ENCODE data around the gene RRP15.

The RRP15 gene

DNA sequence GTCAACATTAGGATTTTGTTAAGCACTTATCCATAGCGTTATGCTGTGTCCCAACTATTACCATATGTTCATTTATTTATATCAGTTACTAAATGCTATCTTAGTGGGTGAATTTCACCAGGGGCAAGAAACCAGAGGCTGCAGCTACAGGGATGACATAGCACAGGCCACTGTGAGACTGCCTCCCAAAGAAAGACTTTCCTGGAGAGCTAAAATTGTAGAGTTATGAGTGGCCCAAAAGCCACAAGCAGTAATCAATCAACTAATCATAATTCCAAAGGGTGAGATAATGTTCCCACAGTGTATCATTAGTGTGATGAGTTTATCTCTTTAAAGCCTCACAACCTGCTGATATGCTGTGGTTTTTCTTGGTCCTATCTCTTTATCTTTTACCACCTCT, 56.2 kb downstream of the RRP15 start:
- DNase-seq (ENCODE audit: low read depth): no peak

DNA sequence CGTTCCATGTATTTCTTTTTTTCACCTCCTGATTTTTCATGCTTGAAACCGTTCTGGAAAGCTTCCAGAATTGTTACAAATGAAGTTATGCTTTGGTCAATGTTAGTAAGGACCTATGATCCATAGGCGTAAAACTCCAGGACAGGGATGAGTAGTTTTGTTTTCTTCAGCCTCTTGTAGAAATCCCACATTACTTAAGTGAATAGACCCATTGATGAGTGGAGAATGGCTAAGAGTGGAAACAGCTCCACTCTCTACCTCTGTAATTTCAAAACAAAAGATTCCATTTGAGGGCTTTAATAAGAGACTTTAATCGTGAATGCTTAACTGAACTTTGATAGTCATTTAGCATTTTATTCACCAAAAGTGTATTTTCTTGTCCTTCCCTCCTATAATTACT, 57.0 kb downstream of the RRP15 start:
- no peak for DNase-seq (ENCODE audit: low read depth)

GRCh38 chr1:218344814-218345672, 60.0 kb downstream of the RRP15 start, which contains the start of gene TGFB2:
TSS of gene TGFB2 (plus strand) at chr1:218345336. CDS start at chr1:218346702, 1,366 bp downstream.
- DNase-seq (ENCODE audit: low read depth): no peak

DNA sequence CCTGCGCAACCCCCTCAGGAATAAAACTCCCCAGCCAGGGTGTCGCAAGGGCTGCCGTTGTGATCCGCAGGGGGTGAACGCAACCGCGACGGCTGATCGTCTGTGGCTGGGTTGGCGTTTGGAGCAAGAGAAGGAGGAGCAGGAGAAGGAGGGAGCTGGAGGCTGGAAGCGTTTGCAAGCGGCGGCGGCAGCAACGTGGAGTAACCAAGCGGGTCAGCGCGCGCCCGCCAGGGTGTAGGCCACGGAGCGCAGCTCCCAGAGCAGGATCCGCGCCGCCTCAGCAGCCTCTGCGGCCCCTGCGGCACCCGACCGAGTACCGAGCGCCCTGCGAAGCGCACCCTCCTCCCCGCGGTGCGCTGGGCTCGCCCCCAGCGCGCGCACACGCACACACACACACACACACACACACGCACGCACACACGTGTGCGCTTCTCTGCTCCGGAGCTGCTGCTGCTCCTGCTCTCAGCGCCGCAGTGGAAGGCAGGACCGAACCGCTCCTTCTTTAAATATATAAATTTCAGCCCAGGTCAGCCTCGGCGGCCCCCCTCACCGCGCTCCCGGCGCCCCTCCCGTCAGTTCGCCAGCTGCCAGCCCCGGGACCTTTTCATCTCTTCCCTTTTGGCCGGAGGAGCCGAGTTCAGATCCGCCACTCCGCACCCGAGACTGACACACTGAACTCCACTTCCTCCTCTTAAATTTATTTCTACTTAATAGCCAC, 60.7 kb downstream of the RRP15 start:
- no peak for DNase-seq (ENCODE audit: low read depth)

- DNase-seq (ENCODE audit: low read depth): no peak
Measured at GRCh38 chr1:218346391-218347204, 61.5 kb downstream of the RRP15 start.

DNA sequence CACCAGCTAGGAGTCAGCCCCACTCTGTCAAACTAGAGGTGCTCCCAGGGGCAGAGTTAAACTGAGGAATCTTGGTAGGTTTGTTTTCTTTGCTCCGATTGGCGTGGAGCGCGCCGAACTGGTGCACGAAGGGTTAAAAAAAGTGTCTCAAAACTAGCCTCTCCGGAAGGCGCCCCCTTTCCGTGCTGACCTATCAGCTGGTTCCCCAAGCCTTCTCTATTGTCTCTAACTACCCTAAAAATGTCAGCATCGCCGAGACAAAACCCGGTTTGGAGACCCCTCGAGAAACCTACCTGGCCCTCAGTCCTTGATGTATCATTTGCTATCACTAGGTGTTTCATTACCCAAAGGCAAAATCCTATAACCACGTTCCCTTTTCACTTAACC, 62.2 kb downstream of the RRP15 start:
- no peak for DNase-seq (ENCODE audit: low read depth)

- DNase-seq (ENCODE audit: low read depth): no peak
Measured at GRCh38 chr1:218347723-218348627, 62.9 kb downstream of the RRP15 start.

GRCh38 chr1:218348628-218349071, 63.6 kb downstream of the RRP15 start:
- DNase-seq (ENCODE audit: low read depth): no peak

- no peak for DNase-seq (ENCODE audit: low read depth)
Measured at GRCh38 chr1:218349348-218350034, 64.4 kb downstream of the RRP15 start.

DNA sequence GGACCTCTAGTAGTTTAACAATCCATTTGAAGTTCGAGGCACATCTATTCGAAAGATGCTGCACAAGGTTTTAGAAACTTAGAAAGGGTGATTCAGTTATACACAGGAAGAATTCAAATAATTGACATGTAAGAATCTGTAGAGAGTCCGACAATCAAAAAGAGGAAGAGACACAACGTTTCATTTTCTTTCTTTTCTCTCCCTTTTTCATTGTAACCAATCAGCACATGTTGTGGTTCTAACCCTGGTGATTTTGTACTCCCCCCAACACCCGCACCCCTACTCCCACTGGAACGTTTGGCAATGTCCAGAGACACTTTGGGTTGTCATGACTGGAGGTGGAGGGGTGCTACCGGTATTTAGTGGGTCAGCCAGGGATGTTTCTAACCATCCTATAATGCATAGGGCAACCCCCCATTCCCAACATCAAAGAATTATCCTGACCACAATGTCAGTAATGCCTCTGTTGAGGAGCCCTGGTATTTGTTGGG, 65.0 kb downstream of the RRP15 start:
- no peak for DNase-seq (ENCODE audit: low read depth)

- DNase-seq (ENCODE audit: low read depth): no peak
Measured at GRCh38 chr1:218350801-218351266, 65.7 kb downstream of the RRP15 start.

DNA sequence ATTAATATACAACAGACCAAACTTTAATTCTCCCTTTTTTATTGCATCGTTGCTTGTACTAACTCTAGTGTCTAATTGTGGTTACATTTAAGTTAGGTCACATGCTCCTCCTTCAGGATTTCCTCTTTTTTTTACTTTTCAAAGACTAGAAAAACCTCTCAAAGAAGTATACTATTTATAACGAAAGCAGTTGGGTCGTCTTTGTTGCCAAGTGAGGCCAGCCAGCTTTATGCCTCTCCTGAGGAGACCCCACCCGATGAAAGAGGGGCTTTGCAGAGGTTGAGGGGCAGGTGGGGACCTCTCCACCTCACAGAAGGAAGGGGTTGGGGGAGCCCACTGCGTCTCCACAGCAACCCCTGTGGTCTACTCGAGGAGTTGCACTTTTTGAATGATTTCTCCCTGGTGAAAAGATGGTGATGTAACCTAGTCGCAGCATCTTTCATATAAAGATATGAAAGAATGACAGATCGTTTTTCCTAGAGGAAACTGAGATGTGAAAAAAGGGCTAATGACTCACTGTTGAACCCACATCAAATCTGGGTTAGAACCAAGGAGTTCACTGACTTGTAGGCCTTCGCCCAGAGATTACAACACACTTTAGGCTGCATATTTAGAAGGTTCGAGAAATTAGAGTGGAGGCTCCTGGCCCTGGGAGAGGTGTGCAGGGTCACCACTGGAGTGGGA, 66.4 kb downstream of the RRP15 start:
- DNase-seq (ENCODE audit: low read depth): no peak

DNA sequence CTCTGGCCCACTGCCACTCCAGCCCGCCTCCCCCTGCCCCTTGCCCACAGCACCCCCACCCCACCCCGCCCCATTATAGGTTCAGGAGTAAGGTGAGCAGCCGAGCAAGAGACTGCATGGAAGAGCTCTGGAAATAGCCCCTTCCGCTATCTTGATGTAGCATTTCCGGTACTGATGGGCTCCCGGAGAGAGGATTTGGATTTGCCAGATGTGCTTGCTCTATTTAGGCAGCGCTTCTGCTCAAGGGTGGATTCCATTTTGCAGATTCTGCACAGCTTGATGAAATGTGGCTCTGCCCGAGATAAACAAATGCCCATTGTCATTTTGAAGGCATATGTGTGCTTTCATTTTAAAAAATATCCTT, 67.0 kb downstream of the RRP15 start:
- DNase-seq (ENCODE audit: low read depth): no peak

DNA sequence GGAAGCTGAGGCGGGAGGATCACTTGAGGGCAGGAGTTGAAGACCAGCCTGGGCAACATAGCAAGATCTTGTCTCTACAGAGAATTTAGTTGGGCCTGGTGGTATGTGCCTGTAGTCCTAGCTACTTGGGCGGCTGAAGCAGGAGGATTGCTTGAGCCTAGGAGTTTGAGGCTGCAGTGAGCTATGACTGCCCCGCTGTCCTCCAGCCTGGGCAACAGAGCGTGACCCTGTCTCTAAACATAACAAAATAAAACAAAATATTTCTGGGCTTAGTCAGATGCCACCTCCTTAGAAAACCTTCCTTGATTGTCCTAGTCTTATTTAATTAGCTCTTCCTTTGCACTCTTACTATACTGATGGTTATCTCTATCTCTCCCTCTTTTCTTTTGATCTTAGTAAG, 68.6 kb downstream of the RRP15 start:
- DNase-seq (ENCODE audit: low read depth): no peak

- DNase-seq (ENCODE audit: low read depth): no peak
Measured at GRCh38 chr1:218355278-218355677, 70.2 kb downstream of the RRP15 start.

DNA sequence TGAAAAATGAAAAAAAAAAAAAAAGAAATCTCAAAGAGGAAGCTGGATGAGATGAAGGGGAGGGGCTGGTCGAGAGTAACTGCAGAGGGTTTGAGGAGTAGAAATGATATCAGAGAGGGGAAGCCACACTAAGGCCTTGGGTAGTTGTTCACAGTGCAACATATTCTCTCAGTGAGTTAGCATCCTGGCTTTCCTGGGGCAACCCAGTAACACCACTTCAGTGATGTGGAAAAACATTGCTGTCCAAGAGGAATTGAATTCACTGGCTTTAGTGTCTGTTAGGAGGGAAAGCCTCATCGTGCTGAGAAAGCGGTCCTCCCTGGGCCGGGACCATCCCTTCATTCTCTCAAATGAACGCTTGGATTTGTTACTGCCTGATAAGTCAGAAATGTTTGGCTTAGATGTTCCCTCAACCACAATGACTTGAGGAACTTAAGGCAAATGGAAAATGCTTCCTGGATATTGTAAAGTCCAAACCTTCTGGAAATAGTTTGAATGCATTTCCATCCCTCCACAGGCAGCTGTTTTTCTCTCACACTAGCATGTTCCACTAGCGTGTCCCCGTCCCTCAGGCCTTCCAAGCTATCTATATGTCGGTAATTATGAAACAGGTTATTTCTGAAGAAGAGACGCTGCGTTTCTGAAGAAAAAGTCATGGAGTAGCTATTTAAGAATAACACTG, 72.3 kb downstream of the RRP15 start:
- no peak for DNase-seq (ENCODE audit: low read depth)

DNA sequence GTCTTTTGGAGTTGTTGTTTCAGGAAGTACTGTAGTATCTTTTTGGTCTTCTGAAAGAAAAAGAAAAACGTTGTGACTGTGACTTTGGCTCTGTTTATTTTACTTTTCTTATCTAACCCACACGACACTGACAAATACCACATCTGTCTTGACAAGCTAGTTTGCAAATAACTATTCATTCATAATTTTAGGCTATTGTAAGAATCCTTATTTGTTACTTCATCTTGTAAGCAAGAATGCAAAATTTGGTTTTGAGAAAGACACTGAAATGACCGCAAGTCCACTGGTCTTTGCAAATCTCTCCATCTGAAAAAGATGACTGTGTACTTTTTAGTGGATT, 72.8 kb downstream of the RRP15 start:
- no peak for DNase-seq (ENCODE audit: low read depth)

DNA sequence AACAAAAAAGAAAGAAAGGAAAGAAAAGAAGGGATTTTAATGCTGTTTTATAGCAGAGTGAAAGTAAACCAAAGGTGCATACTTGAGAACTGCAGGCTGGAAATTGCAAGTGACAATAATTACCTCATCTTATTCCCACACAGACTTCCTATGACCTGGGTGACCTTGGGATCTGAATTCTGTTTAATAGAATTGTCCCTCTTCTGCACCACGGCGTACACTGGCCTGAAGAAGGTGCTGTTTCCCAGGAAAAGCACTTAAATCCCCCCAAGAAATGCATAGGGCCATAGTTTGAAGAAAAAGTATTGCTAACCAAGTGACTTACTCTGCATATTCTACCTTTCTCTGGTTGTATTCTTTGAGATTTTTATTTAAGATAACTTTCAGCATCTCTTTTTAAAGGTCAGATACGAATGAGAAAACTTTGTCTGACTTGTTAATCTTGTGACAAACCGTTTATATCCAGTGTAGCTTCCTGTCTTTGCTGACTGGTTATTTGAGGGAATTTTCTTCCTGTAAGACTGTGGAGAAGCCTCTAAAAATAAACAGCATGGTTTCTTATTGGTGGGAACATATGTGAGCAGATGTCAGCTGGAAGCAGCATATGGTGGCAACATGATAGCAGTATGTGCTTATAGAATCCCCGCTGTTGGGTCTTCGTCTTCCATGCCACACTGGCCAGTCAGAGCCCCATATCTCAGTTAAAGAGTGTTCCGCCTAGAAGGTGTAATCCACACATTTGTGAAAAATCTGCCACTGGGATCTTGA, 76.4 kb downstream of the RRP15 start:
- DNase-seq (ENCODE audit: low read depth): no peak

All from activated gamma-delta T cell treated with anti-CD3 and anti-CD28 coated beads, Interleukin-2, amount 50 U/mL, for 16 hours (primary cell).